ENCODE measurements around the gene CIDEA. TPM values are rescaled to one million over a fixed set of nuclear protein-coding genes. Genes with fewer than 3 reads are reported as not detected.

The CIDEA gene
- total RNA-seq, 1 experiment from 2014 or later = not detected

DNA sequence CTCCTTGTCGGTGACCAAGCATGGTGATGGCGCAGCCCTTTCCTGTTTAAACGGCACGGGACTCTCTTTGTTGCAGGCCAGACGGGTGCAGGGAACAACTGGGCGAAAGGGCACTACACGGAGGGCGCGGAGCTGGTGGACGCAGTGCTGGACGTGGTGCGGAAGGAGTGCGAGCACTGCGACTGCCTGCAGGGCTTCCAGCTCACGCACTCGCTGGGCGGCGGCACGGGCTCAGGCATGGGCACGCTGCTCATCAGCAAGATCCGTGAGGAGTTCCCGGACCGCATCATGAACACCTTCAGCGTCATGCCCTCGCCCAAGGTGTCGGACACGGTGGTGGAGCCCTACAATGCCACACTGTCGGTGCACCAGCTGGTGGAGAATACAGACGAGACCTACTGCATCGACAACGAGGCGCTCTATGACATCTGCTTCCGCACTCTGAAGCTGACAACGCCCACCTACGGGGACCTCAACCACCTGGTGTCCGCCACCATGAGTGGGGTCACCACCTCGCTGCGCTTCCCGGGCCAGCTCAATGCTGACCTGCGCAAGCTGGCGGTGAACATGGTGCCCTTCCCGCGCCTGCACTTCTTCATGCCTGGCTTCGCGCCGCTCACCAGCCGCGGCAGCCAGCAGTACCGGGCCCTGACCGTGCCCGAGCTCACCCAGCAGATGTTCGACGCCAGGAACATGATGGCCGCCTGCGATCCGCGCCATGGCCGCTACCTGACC lies 71.0 kb downstream of the CIDEA start:
- Histone ChIP-seq H2BK5ac (ENCODE audit: insufficient read length, low read length) (no peak overlapping the region), H3K27ac (ENCODE audit: insufficient read length, low read depth, low read length) (no peak overlapping the region), H4K8ac (replicated peaks; ENCODE audit: insufficient read length, low read depth, low read length) (no peak overlapping the region), H3K4me2 (ENCODE audit: insufficient read depth, insufficient read length, low read length) (no peak overlapping the region), H3K18ac (ENCODE audit: insufficient read length, low read depth, low read length) (no peak overlapping the region), H4K91ac (ENCODE audit: insufficient read length, low read depth, low read length) (no peak overlapping the region), H3K4me1 (ENCODE audit: insufficient read depth, low read length) (no peaks in the 10 kb centered on the region), H3K14ac (ENCODE audit: insufficient read depth, low read length) (no peak overlapping the region), H3K23ac (ENCODE audit: insufficient read length, low read depth, low read length) (no peak overlapping the region), H4K20me1 (ENCODE audit: control insufficient read depth, insufficient read depth, insufficient read length) (no peaks in the 10 kb centered on the region), H2BK120ac (ENCODE audit: low read depth, low read length, poor library complexity, severe bottlenecking) (no peak overlapping the region), H3K23me2 (ENCODE audit: insufficient read length, low read depth, low read length, poor library complexity, severe bottlenecking) (no peaks in the 10 kb centered on the region), H3K9me3 (ENCODE audit: control insufficient read depth, low read depth, low read length) (no peaks in the 10 kb centered on the region), H3T11ph (ENCODE audit: low read length) (no peak overlapping the region), H2AFZ (ENCODE audit: low read length) (no peak overlapping the region), H3K56ac (ENCODE audit: insufficient read length, low read depth, low read length) (no peak overlapping the region), H2BK15ac (ENCODE audit: low read depth, low read length) (no peak overlapping the region), H3K79me2 (ENCODE audit: insufficient read depth, low read length) (peaks cover 2% of the 10 kb centered on the region; the same call in 1 of the 2 replicates), H2AK5ac (ENCODE audit: insufficient read length, low read length) (no peak overlapping the region), H3K79me1 (ENCODE audit: insufficient read depth, low read depth, low read length, poor library complexity, severe bottlenecking) (no peaks in the 10 kb centered on the region), H2BK12ac (ENCODE audit: insufficient read length, low read depth, low read length) (no peak overlapping the region), H2BK20ac (ENCODE audit: low read depth, low read length, poor library complexity, severe bottlenecking) (no peak overlapping the region), H3K4ac (ENCODE audit: low read depth, low read length) (no peak overlapping the region), H3K9ac (ENCODE audit: extremely low read depth, insufficient read length, low read length) (no peak overlapping the region), H3K27me3 (ENCODE audit: insufficient read depth, low read length) (no peaks in the 10 kb centered on the region), H4K5ac (ENCODE audit: insufficient read length, low read depth, low read length) (no peak overlapping the region)
- Mint-ChIP-seq H3K36me3 (ENCODE audit: insufficient read depth in 1 of 3, low read depth in 3 of 3) (peaks cover 37 to 86% (median 67%) of the 10 kb centered on the region in 3 experiments; a peak in 6 of 7 replicates), H3K4me1 (peaks cover 12 to 13% of the 10 kb centered on the region in 2 experiments; a peak in 3 of 4 replicates), H3K4me3 (no peak overlapping the region), H3K27me3 (ENCODE audit: low read depth) (no peaks in the 10 kb centered on the region), H3K27ac (no peak overlapping the region), H3K9me3 (no peaks in the 10 kb centered on the region; a peak in 1 of 5 replicates)
- DNase-seq = no peak
- TF ChIP-seq, protein P1, sequence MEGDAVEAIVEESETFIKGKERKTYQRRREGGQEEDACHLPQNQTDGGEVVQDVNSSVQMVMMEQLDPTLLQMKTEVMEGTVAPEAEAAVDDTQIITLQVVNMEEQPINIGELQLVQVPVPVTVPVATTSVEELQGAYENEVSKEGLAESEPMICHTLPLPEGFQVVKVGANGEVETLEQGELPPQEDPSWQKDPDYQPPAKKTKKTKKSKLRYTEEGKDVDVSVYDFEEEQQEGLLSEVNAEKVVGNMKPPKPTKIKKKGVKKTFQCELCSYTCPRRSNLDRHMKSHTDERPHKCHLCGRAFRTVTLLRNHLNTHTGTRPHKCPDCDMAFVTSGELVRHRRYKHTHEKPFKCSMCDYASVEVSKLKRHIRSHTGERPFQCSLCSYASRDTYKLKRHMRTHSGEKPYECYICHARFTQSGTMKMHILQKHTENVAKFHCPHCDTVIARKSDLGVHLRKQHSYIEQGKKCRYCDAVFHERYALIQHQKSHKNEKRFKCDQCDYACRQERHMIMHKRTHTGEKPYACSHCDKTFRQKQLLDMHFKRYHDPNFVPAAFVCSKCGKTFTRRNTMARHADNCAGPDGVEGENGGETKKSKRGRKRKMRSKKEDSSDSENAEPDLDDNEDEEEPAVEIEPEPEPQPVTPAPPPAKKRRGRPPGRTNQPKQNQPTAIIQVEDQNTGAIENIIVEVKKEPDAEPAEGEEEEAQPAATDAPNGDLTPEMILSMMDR (conservative IDR thresholded peaks at IDR 0.05) = no peak
- no CpG with 5 or more reads among the region's 58 CpGs for WGBS (ENCODE audit: extremely low coverage, insufficient read length, low lambda C conversion rate)
